ENCODE measurements around the gene THSD4. TPM values are rescaled to one million over a fixed set of nuclear protein-coding genes. Genes with fewer than 3 reads are reported as not detected.

The THSD4 gene
- total RNA-seq, 1 donor from 2014 or later = 2.5 TPM

DNA sequence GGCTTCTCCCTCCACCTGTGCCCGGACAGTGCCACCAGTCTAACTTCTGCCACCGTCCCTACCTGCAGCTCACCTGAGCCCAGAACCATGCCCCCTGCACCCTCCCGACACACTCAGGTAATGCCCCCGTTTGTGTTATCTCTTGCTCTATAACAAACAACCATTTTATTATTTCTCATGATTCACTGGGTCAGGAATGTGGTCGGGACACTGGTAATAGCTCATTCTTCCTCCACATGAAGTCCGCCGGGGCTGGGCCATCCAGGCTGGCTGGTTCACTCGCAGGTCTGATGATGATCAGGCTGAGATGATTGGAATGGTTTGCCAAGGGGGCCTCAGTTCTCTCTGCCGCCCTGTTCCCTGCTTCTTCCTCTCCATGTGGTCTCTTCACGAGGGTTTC, 674.8 kb downstream of the THSD4 start:
- H3K27ac Mint-ChIP-seq (ENCODE audit: unreplicated experiment) = no peak overlapping the region
- peaks cover 3% of the 10 kb centered on the region for H3K27me3 Mint-ChIP-seq (ENCODE audit: low read depth, unreplicated experiment)
- TF ChIP-seq EZH2 (IDR thresholded peaks at IDR 0.05; ENCODE audit: insufficient read depth, low read length) = no peak
- TF ChIP-seq, protein P1, sequence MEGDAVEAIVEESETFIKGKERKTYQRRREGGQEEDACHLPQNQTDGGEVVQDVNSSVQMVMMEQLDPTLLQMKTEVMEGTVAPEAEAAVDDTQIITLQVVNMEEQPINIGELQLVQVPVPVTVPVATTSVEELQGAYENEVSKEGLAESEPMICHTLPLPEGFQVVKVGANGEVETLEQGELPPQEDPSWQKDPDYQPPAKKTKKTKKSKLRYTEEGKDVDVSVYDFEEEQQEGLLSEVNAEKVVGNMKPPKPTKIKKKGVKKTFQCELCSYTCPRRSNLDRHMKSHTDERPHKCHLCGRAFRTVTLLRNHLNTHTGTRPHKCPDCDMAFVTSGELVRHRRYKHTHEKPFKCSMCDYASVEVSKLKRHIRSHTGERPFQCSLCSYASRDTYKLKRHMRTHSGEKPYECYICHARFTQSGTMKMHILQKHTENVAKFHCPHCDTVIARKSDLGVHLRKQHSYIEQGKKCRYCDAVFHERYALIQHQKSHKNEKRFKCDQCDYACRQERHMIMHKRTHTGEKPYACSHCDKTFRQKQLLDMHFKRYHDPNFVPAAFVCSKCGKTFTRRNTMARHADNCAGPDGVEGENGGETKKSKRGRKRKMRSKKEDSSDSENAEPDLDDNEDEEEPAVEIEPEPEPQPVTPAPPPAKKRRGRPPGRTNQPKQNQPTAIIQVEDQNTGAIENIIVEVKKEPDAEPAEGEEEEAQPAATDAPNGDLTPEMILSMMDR (IDR thresholded peaks at IDR 0.05; ENCODE audit: insufficient read depth, low read depth, low read length) = no peak

DNA sequence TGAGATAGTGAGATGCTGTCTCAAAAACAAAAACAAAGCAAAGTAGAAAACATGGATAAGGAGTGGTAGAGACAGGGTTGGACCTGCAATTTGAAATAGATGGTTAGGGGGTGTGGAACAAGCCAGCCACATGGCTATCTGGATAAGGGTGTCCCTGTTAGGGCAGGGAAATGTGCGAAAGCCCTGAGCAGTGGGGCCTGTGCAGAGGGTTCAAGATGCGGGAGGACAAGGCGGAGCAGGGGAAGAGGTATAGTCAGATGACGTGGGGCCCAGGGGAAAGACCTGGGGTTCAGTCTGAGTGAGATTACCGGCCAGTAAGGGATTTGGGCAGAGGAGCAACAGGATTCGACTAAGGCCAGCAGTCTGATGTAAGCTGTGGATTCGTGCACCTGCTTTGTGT, 676.7 kb downstream of the THSD4 start:
- FAIRE-seq = no peak
- no peaks in the 10 kb centered on the region for H4K20me1 ChIP-seq (ENCODE audit: insufficient read depth, low read length)
- no peak overlapping the region for H2AFZ ChIP-seq (ENCODE audit: low read depth, low read length)
- peak overlapping the region; percentile 52 for H3K4me2 ChIP-seq (ENCODE audit: low read length)
- no peak for TF ChIP-seq EZH2 (IDR thresholded peaks at IDR 0.05; ENCODE audit: insufficient read depth, low read length)
- TF ChIP-seq, protein P1 (IDR thresholded peaks at IDR 0.05; ENCODE audit: insufficient read depth, low read depth, low read length) = no peak
- H3K27ac ChIP-seq (ENCODE audit: low read depth, low read length) = peak overlapping the region; percentile 30
- Mint-ChIP-seq H3K4me3 (ENCODE audit: unreplicated experiment) (no peak overlapping the region), H3K27ac (ENCODE audit: unreplicated experiment) (peak overlapping the region; percentile 53), H3K4me1 (ENCODE audit: low read depth, unreplicated experiment) (peaks cover 21% of the 10 kb centered on the region), H3K36me3 (ENCODE audit: low read depth, unreplicated experiment) (no peaks in the 10 kb centered on the region), H3K9me3 (ENCODE audit: unreplicated experiment) (peaks cover 3% of the 10 kb centered on the region), H3K27me3 (ENCODE audit: low read depth, unreplicated experiment) (peaks cover 3% of the 10 kb centered on the region)
- H3K27me3 ChIP-seq (ENCODE audit: insufficient read depth, low read length) = no peaks in the 10 kb centered on the region
- H3K79me2 ChIP-seq (ENCODE audit: insufficient read depth, low read length) = no peaks in the 10 kb centered on the region
- peaks cover 26% of the 10 kb centered on the region for H3K4me1 ChIP-seq (ENCODE audit: insufficient read depth, low read length)
- DNase-seq (ENCODE audit: low read depth) = no peak
- no peaks in the 10 kb centered on the region for H3K9me3 ChIP-seq (ENCODE audit: insufficient read depth, low read depth, low read length)
- H3K9ac ChIP-seq (ENCODE audit: low read length) = peak overlapping the region; percentile 10
- H3K4me3 ChIP-seq (ENCODE audit: insufficient read depth, low read depth, low read length) = no peak overlapping the region
- no peaks in the 10 kb centered on the region for H3K36me3 ChIP-seq (ENCODE audit: insufficient read depth, low read length)

More for the DNA sequence above, 674.8 kb downstream of the THSD4 start:
- Histone ChIP-seq H3K36me3 (ENCODE audit: insufficient read depth, low read length) (no peaks in the 10 kb centered on the region), H3K9ac (ENCODE audit: low read length) (peak overlapping the region; percentile 28), H3K9me3 (ENCODE audit: insufficient read depth, low read depth, low read length) (no peaks in the 10 kb centered on the region), H3K27ac (ENCODE audit: low read depth, low read length) (peak overlapping the region; percentile 75), H3K4me3 (ENCODE audit: insufficient read depth, low read depth, low read length) (no peak overlapping the region), H4K20me1 (ENCODE audit: insufficient read depth, low read length) (no peaks in the 10 kb centered on the region), H2AFZ (ENCODE audit: low read depth, low read length) (no peak overlapping the region), H3K4me2 (ENCODE audit: low read length) (peak overlapping the region; percentile 42), H3K4me1 (ENCODE audit: insufficient read depth, low read length) (peaks cover 26% of the 10 kb centered on the region), H3K79me2 (ENCODE audit: insufficient read depth, low read length) (no peaks in the 10 kb centered on the region), H3K27me3 (ENCODE audit: insufficient read depth, low read length) (no peaks in the 10 kb centered on the region)
- H3K9me3 Mint-ChIP-seq (ENCODE audit: unreplicated experiment) = peaks cover 3% of the 10 kb centered on the region
- FAIRE-seq (no peak), DNase-seq (ENCODE audit: low read depth) (peak; percentile 58)
- no peaks in the 10 kb centered on the region for H3K36me3 Mint-ChIP-seq (ENCODE audit: low read depth, unreplicated experiment)
- H3K4me3 Mint-ChIP-seq (ENCODE audit: unreplicated experiment) = peak overlapping the region; percentile 31
- peaks cover 21% of the 10 kb centered on the region for H3K4me1 Mint-ChIP-seq (ENCODE audit: low read depth, unreplicated experiment)

DNA sequence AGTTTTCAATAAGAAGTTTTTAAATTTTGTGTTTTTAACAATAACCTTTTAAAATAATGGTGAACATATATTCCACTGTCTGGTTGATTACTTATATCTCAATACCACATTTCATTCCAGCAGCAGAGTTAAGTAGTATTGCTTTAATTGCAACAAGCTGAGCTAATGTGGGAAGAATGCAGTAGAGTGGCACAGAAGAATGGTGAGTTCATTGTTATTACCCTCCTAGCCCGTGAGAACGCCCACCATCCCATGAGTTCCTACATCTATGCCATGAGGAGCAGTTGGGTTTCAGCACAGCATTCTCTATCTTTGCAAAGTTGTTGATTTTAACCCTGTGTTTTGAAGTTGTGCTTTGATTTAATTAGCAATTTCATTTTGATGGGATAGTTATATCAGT, 677.2 kb downstream of the THSD4 start:
- no peaks in the 10 kb centered on the region for H3K36me3 ChIP-seq (ENCODE audit: insufficient read depth, low read length)
- no peak overlapping the region for H2AFZ ChIP-seq (ENCODE audit: low read depth, low read length)
- H3K9ac ChIP-seq (ENCODE audit: low read length) = no peak overlapping the region
- H3K4me1 Mint-ChIP-seq (ENCODE audit: low read depth, unreplicated experiment) = peaks cover 21% of the 10 kb centered on the region
- H3K27ac ChIP-seq (ENCODE audit: low read depth, low read length) = peak overlapping the region; percentile 30
- DNase-seq (ENCODE audit: low read depth) = peak; percentile 83
- peaks cover 3% of the 10 kb centered on the region for H3K27me3 Mint-ChIP-seq (ENCODE audit: low read depth, unreplicated experiment)
- no peaks in the 10 kb centered on the region for H3K27me3 ChIP-seq (ENCODE audit: insufficient read depth, low read length)
- H3K79me2 ChIP-seq (ENCODE audit: insufficient read depth, low read length) = no peaks in the 10 kb centered on the region
- no peak for FAIRE-seq
- no peak overlapping the region for H3K4me3 Mint-ChIP-seq (ENCODE audit: unreplicated experiment)
- H3K4me3 ChIP-seq (ENCODE audit: insufficient read depth, low read depth, low read length) = no peak overlapping the region
- H3K4me2 ChIP-seq (ENCODE audit: low read length) = no peak overlapping the region
- peak overlapping the region; percentile 53 for H3K27ac Mint-ChIP-seq (ENCODE audit: unreplicated experiment)
- H4K20me1 ChIP-seq (ENCODE audit: insufficient read depth, low read length) = no peaks in the 10 kb centered on the region
- H3K9me3 ChIP-seq (ENCODE audit: insufficient read depth, low read depth, low read length) = no peaks in the 10 kb centered on the region
- H3K36me3 Mint-ChIP-seq (ENCODE audit: low read depth, unreplicated experiment) = no peaks in the 10 kb centered on the region
- peaks cover 3% of the 10 kb centered on the region for H3K9me3 Mint-ChIP-seq (ENCODE audit: unreplicated experiment)
- no peak for TF ChIP-seq EZH2 (IDR thresholded peaks at IDR 0.05; ENCODE audit: insufficient read depth, low read length)
- TF ChIP-seq, protein P1 (IDR thresholded peaks at IDR 0.05; ENCODE audit: insufficient read depth, low read depth, low read length) = no peak
- peaks cover 26% of the 10 kb centered on the region for H3K4me1 ChIP-seq (ENCODE audit: insufficient read depth, low read length)
